Measurements from ENCODE around the gene SLC15A2. TPM values are rescaled to one million over a fixed set of nuclear protein-coding genes. Genes with fewer than 3 reads are reported as not detected.

Gene SLC15A2
- total RNA-seq, 1 experiment from 2014 or later = 2.4 TPM

GRCh38 chr3:121844892-121845291 is 49.3 kb upstream of the SLC15A2 start:
- Mint-ChIP-seq H3K27ac (no peak overlapping the region), H3K36me3 (ENCODE audit: insufficient read depth in 1 of 3, low read depth in 3 of 3) (peaks cover 0 to 10% (median 0%) of the 10 kb centered on the region in 3 experiments; a peak in 2 of 7 replicates), H3K4me1 (peaks cover 0 to 3% of the 10 kb centered on the region in 2 experiments; a peak in 2 of 4 replicates), H3K4me3 (no peak overlapping the region), H3K27me3 (ENCODE audit: low read depth) (no peaks in the 10 kb centered on the region), H3K9me3 (peaks cover 0 to 11% of the 10 kb centered on the region in 2 experiments; a peak in 1 of 5 replicates)
- no peaks in the 10 kb centered on the region for H3K79me2 ChIP-seq (ENCODE audit: insufficient read depth, low read length)
- no peak overlapping the region for H2BK120ac ChIP-seq (ENCODE audit: low read depth, low read length, poor library complexity, severe bottlenecking)
- H3K79me1 ChIP-seq (ENCODE audit: insufficient read depth, low read depth, low read length, poor library complexity, severe bottlenecking) = no peaks in the 10 kb centered on the region
- no peak for DNase-seq
- H2AK5ac ChIP-seq (ENCODE audit: insufficient read length, low read length) = no peak overlapping the region
- TF ChIP-seq, protein P1, sequence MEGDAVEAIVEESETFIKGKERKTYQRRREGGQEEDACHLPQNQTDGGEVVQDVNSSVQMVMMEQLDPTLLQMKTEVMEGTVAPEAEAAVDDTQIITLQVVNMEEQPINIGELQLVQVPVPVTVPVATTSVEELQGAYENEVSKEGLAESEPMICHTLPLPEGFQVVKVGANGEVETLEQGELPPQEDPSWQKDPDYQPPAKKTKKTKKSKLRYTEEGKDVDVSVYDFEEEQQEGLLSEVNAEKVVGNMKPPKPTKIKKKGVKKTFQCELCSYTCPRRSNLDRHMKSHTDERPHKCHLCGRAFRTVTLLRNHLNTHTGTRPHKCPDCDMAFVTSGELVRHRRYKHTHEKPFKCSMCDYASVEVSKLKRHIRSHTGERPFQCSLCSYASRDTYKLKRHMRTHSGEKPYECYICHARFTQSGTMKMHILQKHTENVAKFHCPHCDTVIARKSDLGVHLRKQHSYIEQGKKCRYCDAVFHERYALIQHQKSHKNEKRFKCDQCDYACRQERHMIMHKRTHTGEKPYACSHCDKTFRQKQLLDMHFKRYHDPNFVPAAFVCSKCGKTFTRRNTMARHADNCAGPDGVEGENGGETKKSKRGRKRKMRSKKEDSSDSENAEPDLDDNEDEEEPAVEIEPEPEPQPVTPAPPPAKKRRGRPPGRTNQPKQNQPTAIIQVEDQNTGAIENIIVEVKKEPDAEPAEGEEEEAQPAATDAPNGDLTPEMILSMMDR (conservative IDR thresholded peaks at IDR 0.05) = no peak
- no peak overlapping the region for H3K27ac ChIP-seq (ENCODE audit: insufficient read length, low read depth, low read length)
- H3K4ac ChIP-seq (ENCODE audit: low read depth, low read length) = no peak overlapping the region
- H2BK5ac ChIP-seq (ENCODE audit: insufficient read length, low read length) = no peak overlapping the region
- no peaks in the 10 kb centered on the region for H3K9me3 ChIP-seq (ENCODE audit: control insufficient read depth, low read depth, low read length)
- no peak overlapping the region for H3T11ph ChIP-seq (ENCODE audit: low read length)
- no peak overlapping the region for H2BK15ac ChIP-seq (ENCODE audit: low read depth, low read length)
- H3K4me2 ChIP-seq (ENCODE audit: insufficient read depth, insufficient read length, low read length) = no peak overlapping the region
- no peaks in the 10 kb centered on the region for H3K27me3 ChIP-seq (ENCODE audit: insufficient read depth, low read length)
- H3K23me2 ChIP-seq (ENCODE audit: insufficient read length, low read depth, low read length, poor library complexity, severe bottlenecking) = no peaks in the 10 kb centered on the region
- no peak overlapping the region for H4K91ac ChIP-seq (ENCODE audit: insufficient read length, low read depth, low read length)
- H3K23ac ChIP-seq (ENCODE audit: insufficient read length, low read depth, low read length) = no peak overlapping the region
- H2BK20ac ChIP-seq (ENCODE audit: low read depth, low read length, poor library complexity, severe bottlenecking) = no peak overlapping the region
- no peak overlapping the region for H3K14ac ChIP-seq (ENCODE audit: insufficient read depth, low read length)
- no peaks in the 10 kb centered on the region for H3K4me1 ChIP-seq (ENCODE audit: insufficient read depth, low read length)
- no peaks in the 10 kb centered on the region for H4K20me1 ChIP-seq (ENCODE audit: control insufficient read depth, insufficient read depth, insufficient read length)
- H2AFZ ChIP-seq (ENCODE audit: low read length) = no peak overlapping the region
- WGBS (ENCODE audit: extremely low coverage, insufficient read length, low lambda C conversion rate) = no CpG with 5 or more reads among the region's 7 CpGs
- H4K8ac ChIP-seq (replicated peaks; ENCODE audit: insufficient read length, low read depth, low read length) = no peak overlapping the region
- H3K56ac ChIP-seq (ENCODE audit: insufficient read length, low read depth, low read length) = no peak overlapping the region
- H4K5ac ChIP-seq (ENCODE audit: insufficient read length, low read depth, low read length) = no peak overlapping the region
- H3K9ac ChIP-seq (ENCODE audit: extremely low read depth, insufficient read length, low read length) = no peak overlapping the region
- no peak overlapping the region for H2BK12ac ChIP-seq (ENCODE audit: insufficient read length, low read depth, low read length)
- no peak overlapping the region for H3K18ac ChIP-seq (ENCODE audit: insufficient read length, low read depth, low read length)

Data from H9 (cell line).